ENCODE measurements around the gene ADD3.
"Not testable (repeated sequence)": the region's sequence is repeated elsewhere in the genome, so short reads cannot be mapped to it uniquely, and the experiment has no call there.

Gene ADD3

GRCh38 chr10:110105873-110106272, 98.1 kb downstream of the ADD3 start:
- Histone ChIP-seq H3K9me3 (ENCODE audit: control insufficient read depth, insufficient read depth, low read length) (no peaks in the 10 kb centered on the region), H3K9ac (ENCODE audit: low read depth, low read length) (no peak overlapping the region), H3K4me3 (ENCODE audit: low read depth, low read length) (no peak overlapping the region), H3K36me3 (ENCODE audit: control insufficient read depth, insufficient read depth, low read length) (no peaks in the 10 kb centered on the region), H3K27me3 (ENCODE audit: control insufficient read depth, insufficient read depth, low read length) (no peaks in the 10 kb centered on the region), H3K4me1 (ENCODE audit: control insufficient read depth, insufficient read depth, low read length) (no peaks in the 10 kb centered on the region)

- Histone ChIP-seq H3K27me3 (ENCODE audit: control insufficient read depth, insufficient read depth, low read length) (no peaks in the 10 kb centered on the region), H3K9me3 (ENCODE audit: control insufficient read depth, insufficient read depth, low read length) (no peaks in the 10 kb centered on the region), H3K36me3 (ENCODE audit: control insufficient read depth, insufficient read depth, low read length) (peaks cover under 1% of the 10 kb centered on the region), H3K4me3 (ENCODE audit: low read depth, low read length) (no peak overlapping the region), H3K9ac (ENCODE audit: low read depth, low read length) (no peak overlapping the region), H3K4me1 (ENCODE audit: control insufficient read depth, insufficient read depth, low read length) (no peaks in the 10 kb centered on the region)
Observed at GRCh38 chr10:110107430-110107829, 99.6 kb downstream of the ADD3 start.

GRCh38 chr10:110107887-110108286, 100.1 kb downstream of the ADD3 start:
- H3K9me3 ChIP-seq (ENCODE audit: control insufficient read depth, insufficient read depth, low read length) = no peaks in the 10 kb centered on the region

GRCh38 chr10:110109511-110109910, 101.7 kb downstream of the ADD3 start:
- Histone ChIP-seq H3K9me3 (ENCODE audit: control insufficient read depth, insufficient read depth, low read length) (no peaks in the 10 kb centered on the region), H3K4me1 (ENCODE audit: control insufficient read depth, insufficient read depth, low read length) (no peaks in the 10 kb centered on the region), H3K36me3 (ENCODE audit: control insufficient read depth, insufficient read depth, low read length) (peaks cover 4% of the 10 kb centered on the region), H3K4me3 (ENCODE audit: low read depth, low read length) (no peak overlapping the region), H3K27me3 (ENCODE audit: control insufficient read depth, insufficient read depth, low read length) (no peaks in the 10 kb centered on the region), H3K9ac (ENCODE audit: low read depth, low read length) (no peak overlapping the region)

More at GRCh38 chr10:110107887-110108286, 100.1 kb downstream of the ADD3 start:
- H3K4me1 ChIP-seq (ENCODE audit: control insufficient read depth, insufficient read depth, low read length) = no peaks in the 10 kb centered on the region
- H3K27me3 ChIP-seq (ENCODE audit: control insufficient read depth, insufficient read depth, low read length) = no peaks in the 10 kb centered on the region
- H3K4me3 ChIP-seq (ENCODE audit: low read depth, low read length) = no peak overlapping the region
- peaks cover 4% of the 10 kb centered on the region for H3K36me3 ChIP-seq (ENCODE audit: control insufficient read depth, insufficient read depth, low read length)
- H3K9ac ChIP-seq (ENCODE audit: low read depth, low read length) = no peak overlapping the region

- Histone ChIP-seq H3K36me3 (ENCODE audit: control insufficient read depth, insufficient read depth, low read length) (peaks cover 4% of the 10 kb centered on the region), H3K9ac (ENCODE audit: low read depth, low read length) (no peak overlapping the region), H3K9me3 (ENCODE audit: control insufficient read depth, insufficient read depth, low read length) (no peaks in the 10 kb centered on the region), H3K27me3 (ENCODE audit: control insufficient read depth, insufficient read depth, low read length) (no peaks in the 10 kb centered on the region), H3K4me3 (ENCODE audit: low read depth, low read length) (no peak overlapping the region), H3K4me1 (ENCODE audit: control insufficient read depth, insufficient read depth, low read length) (no peaks in the 10 kb centered on the region)
Observed at GRCh38 chr10:110110338-110110737, 102.6 kb downstream of the ADD3 start.

GRCh38 chr10:110113670-110114337, 106.0 kb downstream of the ADD3 start:
- Histone ChIP-seq H3K9me3 (ENCODE audit: control insufficient read depth, insufficient read depth, low read length) (no peaks in the 10 kb centered on the region), H3K27me3 (ENCODE audit: control insufficient read depth, insufficient read depth, low read length) (no peaks in the 10 kb centered on the region), H3K4me1 (ENCODE audit: control insufficient read depth, insufficient read depth, low read length) (no peaks in the 10 kb centered on the region), H3K36me3 (ENCODE audit: control insufficient read depth, insufficient read depth, low read length) (peaks cover 4% of the 10 kb centered on the region), H3K4me3 (ENCODE audit: low read depth, low read length) (no peak overlapping the region), H3K9ac (ENCODE audit: low read depth, low read length) (no peak overlapping the region)

GRCh38 chr10:110114668-110115067, 106.9 kb downstream of the ADD3 start:
- not testable (repeated sequence) for H3K27me3 ChIP-seq (ENCODE audit: control insufficient read depth, insufficient read depth, low read length); H3K9me3 ChIP-seq (ENCODE audit: control insufficient read depth, insufficient read depth, low read length); H3K36me3 ChIP-seq (ENCODE audit: control insufficient read depth, insufficient read depth, low read length); H3K9ac ChIP-seq (ENCODE audit: low read depth, low read length); H3K4me3 ChIP-seq (ENCODE audit: low read depth, low read length); H3K4me1 ChIP-seq (ENCODE audit: control insufficient read depth, insufficient read depth, low read length)

GRCh38 chr10:110115784-110116520, 108.2 kb downstream of the ADD3 start:
- Histone ChIP-seq H3K27me3 (ENCODE audit: control insufficient read depth, insufficient read depth, low read length) (no peaks in the 10 kb centered on the region), H3K9ac (ENCODE audit: low read depth, low read length) (no peak overlapping the region), H3K4me3 (ENCODE audit: low read depth, low read length) (no peak overlapping the region), H3K36me3 (ENCODE audit: control insufficient read depth, insufficient read depth, low read length) (peaks cover 4% of the 10 kb centered on the region), H3K9me3 (ENCODE audit: control insufficient read depth, insufficient read depth, low read length) (no peaks in the 10 kb centered on the region), H3K4me1 (ENCODE audit: control insufficient read depth, insufficient read depth, low read length) (no peaks in the 10 kb centered on the region)

GRCh38 chr10:110118891-110119621, 111.3 kb downstream of the ADD3 start:
- H3K36me3 ChIP-seq (ENCODE audit: control insufficient read depth, insufficient read depth, low read length) = no peaks in the 10 kb centered on the region
- H3K9ac ChIP-seq (ENCODE audit: low read depth, low read length) = no peak overlapping the region
- H3K9me3 ChIP-seq (ENCODE audit: control insufficient read depth, insufficient read depth, low read length) = no peaks in the 10 kb centered on the region
- no peak overlapping the region for H3K4me3 ChIP-seq (ENCODE audit: low read depth, low read length)
- no peaks in the 10 kb centered on the region for H3K4me1 ChIP-seq (ENCODE audit: control insufficient read depth, insufficient read depth, low read length)
- H3K27me3 ChIP-seq (ENCODE audit: control insufficient read depth, insufficient read depth, low read length) = no peaks in the 10 kb centered on the region

GRCh38 chr10:110123594-110123993, 115.8 kb downstream of the ADD3 start:
- no peaks in the 10 kb centered on the region for H3K4me1 ChIP-seq (ENCODE audit: control insufficient read depth, insufficient read depth, low read length)
- H3K27me3 ChIP-seq (ENCODE audit: control insufficient read depth, insufficient read depth, low read length) = no peaks in the 10 kb centered on the region
- H3K9me3 ChIP-seq (ENCODE audit: control insufficient read depth, insufficient read depth, low read length) = no peaks in the 10 kb centered on the region
- no peak overlapping the region for H3K4me3 ChIP-seq (ENCODE audit: low read depth, low read length)
- peaks cover 3% of the 10 kb centered on the region for H3K36me3 ChIP-seq (ENCODE audit: control insufficient read depth, insufficient read depth, low read length)
- no peak overlapping the region for H3K9ac ChIP-seq (ENCODE audit: low read depth, low read length)

- Histone ChIP-seq H3K27me3 (ENCODE audit: control insufficient read depth, insufficient read depth, low read length) (no peaks in the 10 kb centered on the region), H3K4me1 (ENCODE audit: control insufficient read depth, insufficient read depth, low read length) (peaks cover 3% of the 10 kb centered on the region), H3K36me3 (ENCODE audit: control insufficient read depth, insufficient read depth, low read length) (peaks cover 8% of the 10 kb centered on the region), H3K9me3 (ENCODE audit: control insufficient read depth, insufficient read depth, low read length) (no peaks in the 10 kb centered on the region), H3K9ac (ENCODE audit: low read depth, low read length) (no peak overlapping the region), H3K4me3 (ENCODE audit: low read depth, low read length) (no peak overlapping the region)
Observed at GRCh38 chr10:110129490-110129889, 121.7 kb downstream of the ADD3 start.

- H3K27me3 ChIP-seq (ENCODE audit: control insufficient read depth, insufficient read depth, low read length) = no peaks in the 10 kb centered on the region
- peaks cover 5% of the 10 kb centered on the region for H3K36me3 ChIP-seq (ENCODE audit: control insufficient read depth, insufficient read depth, low read length)
- no peak overlapping the region for H3K4me3 ChIP-seq (ENCODE audit: low read depth, low read length)
- no peaks in the 10 kb centered on the region for H3K9me3 ChIP-seq (ENCODE audit: control insufficient read depth, insufficient read depth, low read length)
- no peak overlapping the region for H3K9ac ChIP-seq (ENCODE audit: low read depth, low read length)
- no peaks in the 10 kb centered on the region for H3K4me1 ChIP-seq (ENCODE audit: control insufficient read depth, insufficient read depth, low read length)
Observed at GRCh38 chr10:110134917-110135316, 127.1 kb downstream of the ADD3 start.

All from iPS-15b (cell line).